ENCODE results near the gene TXLNG.

The TXLNG gene

GRCh38 chrX:16885628-16886027 is 99.4 kb downstream of the TXLNG start:
- no peaks in the 10 kb centered on the region for H3K9me3 ChIP-seq (ENCODE audit: control insufficient read depth, insufficient read depth, low read length)
- no peak overlapping the region for H3K9ac ChIP-seq (ENCODE audit: low read depth, low read length)
- H3K36me3 ChIP-seq (ENCODE audit: insufficient read depth, low read length) = no peaks in the 10 kb centered on the region
- no peaks in the 10 kb centered on the region for H3K4me1 ChIP-seq (ENCODE audit: insufficient read depth, low read length)

- no peaks in the 10 kb centered on the region for H3K9me3 ChIP-seq (ENCODE audit: control insufficient read depth, insufficient read depth, low read length)
- H3K36me3 ChIP-seq (ENCODE audit: insufficient read depth, low read length) = no peaks in the 10 kb centered on the region
- H3K4me1 ChIP-seq (ENCODE audit: insufficient read depth, low read length) = no peaks in the 10 kb centered on the region
- no peak overlapping the region for H3K9ac ChIP-seq (ENCODE audit: low read depth, low read length)
Measured at GRCh38 chrX:16892504-16893362, 106.5 kb downstream of the TXLNG start.
